NCI-H187 (cell line): ENCODE data around the gene SLC47A1.
A peak's percentile ranks its signal among the peaks of the same experiment; 100 is the strongest.
"Not testable (repeated sequence)": the region's sequence is repeated elsewhere in the genome, so short reads cannot be mapped to it uniquely, and the experiment has no call there.

ENCODE experiments used
- DNase-seq, 2 experiments: peaks; one replicate each; lab custom pipeline; 2025; lab: John Stamatoyannopoulos, UW

Gene SLC47A1, protein sequence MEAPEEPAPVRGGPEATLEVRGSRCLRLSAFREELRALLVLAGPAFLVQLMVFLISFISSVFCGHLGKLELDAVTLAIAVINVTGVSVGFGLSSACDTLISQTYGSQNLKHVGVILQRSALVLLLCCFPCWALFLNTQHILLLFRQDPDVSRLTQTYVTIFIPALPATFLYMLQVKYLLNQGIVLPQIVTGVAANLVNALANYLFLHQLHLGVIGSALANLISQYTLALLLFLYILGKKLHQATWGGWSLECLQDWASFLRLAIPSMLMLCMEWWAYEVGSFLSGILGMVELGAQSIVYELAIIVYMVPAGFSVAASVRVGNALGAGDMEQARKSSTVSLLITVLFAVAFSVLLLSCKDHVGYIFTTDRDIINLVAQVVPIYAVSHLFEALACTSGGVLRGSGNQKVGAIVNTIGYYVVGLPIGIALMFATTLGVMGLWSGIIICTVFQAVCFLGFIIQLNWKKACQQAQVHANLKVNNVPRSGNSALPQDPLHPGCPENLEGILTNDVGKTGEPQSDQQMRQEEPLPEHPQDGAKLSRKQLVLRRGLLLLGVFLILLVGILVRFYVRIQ

DNA sequence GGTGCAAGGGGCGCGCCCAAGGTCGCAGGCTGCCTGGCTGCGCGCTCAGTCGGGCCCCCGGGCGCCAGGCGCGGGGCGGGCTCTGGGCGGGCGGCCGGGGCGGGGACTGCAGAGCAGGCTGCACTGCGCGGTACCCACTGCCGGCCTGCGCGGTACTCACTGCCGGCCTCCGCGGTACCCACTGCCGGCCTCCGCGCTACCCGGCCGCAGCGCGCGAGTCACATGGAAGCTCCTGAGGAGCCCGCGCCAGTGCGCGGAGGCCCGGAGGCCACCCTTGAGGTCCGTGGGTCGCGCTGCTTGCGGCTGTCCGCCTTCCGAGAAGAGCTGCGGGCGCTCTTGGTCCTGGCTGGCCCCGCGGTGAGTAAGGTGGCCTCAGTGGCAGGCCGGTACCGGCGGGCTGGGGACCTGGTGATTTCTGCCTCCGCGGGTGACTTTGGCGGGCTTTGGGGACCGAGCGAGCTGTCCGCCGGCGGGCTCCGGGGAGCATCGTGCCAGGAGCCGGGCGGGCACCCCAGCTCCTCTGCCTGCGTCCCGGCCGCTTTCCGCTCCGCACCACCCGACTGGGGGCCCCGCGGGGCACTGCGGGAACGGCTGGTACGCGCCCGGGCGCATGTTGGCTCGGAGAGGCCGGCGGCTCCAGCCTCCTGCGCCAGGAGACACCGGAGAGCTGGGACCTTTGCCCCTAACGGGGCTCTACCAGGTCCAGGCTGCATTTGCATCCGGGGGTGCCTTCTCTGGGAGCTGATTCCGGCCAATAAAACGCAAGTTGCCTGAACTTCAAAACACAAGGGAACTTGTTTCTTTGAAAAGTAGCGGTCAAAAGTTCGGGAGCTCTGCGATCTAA is at the start of gene SLC47A1:
Gene SLC47A1 (plus strand): TSS at position 137 of the 844 bp plus-strand sequence. CDS start 86 bp downstream, at position 223.
- DNase-seq, result no peak

DNA sequence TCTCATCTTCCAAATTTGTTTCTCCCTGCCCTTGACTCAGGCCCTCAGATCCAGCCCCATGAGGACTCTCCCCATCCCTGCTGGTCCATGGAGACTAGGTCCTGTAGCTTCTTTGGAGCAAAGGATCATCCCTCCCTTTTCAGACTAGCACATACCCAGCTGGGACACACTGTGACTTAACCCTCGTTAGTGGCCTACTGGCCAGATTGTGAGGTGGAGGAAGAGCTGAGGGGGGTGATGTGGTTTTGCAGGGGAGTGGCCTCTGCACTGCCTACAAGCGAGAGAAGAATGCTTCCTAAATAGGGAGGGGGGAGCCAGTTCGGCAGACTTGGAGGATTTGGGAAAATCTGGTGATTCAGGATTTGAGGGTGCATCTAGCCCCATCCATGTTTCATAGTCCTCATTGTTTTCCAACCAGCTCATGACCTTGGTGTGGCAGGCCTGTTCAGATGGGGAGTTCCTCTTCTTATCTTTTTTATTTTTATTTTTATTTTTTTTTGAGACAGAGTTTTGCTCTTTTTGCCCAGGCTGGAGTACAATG is 47.8 kb upstream of the SLC47A1 start:
- no peak for DNase-seq

DNA sequence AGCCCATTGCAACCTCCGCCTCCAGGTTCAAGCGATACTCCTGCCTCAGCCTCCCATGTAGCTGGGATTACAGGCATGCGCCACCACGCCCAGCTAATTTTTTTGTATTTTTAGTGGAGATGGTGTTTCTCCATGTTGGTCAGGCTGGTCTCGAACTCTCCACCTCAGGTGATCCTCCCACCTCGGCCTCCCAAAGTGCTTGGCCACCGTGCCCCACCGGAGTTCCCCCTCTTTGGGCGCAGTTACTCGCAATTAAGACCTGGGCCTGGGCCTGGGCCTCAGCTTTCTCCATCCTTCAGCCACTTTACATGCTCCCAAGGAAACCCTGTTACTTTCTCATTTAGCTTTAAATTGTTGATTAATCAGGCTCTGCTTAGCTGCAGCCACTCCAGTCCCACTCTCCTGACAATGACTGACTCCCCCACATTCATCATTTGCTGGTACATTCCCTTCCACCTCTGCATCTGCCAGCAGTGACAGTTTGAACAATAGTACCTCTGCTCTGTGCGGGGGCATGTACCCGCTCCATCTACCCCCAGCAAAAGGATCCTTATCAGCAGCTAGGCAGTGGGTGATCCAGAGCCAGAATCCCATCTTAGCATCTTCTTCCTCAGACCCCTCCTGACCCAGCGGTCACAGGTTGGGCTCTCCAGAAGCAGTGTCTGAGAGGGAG is 47.2 kb upstream of the SLC47A1 start:
- DNase-seq, result no peak

DNA sequence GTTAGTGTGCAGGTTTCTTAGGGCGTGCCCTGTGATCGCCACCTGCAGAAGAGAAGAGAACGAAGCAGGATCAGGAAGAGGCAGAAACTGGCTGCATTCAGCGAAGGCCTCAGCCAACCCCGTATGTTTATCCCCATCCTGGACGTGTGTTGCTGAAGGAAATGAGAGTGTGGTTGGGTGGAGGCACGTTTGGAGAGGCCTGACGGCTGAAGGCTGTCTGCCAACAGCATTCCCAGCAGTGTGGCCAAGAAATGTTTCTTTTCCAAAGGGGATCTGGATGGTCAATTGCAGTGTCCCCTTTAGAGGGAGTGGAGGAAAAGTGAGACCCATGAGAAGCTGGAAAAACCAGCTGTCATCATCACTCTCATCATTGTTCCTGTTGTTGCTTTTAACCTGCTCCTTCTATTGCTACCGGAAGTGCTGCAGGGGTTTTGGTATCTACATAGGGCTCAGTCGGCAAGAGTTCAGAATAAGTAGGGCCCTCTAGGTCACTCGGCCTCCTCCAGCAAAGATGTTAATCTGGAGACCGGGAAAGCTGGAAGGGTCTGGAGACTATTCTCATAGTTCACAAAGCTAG is 46.5 kb upstream of the SLC47A1 start:
- no peak for DNase-seq

DNA sequence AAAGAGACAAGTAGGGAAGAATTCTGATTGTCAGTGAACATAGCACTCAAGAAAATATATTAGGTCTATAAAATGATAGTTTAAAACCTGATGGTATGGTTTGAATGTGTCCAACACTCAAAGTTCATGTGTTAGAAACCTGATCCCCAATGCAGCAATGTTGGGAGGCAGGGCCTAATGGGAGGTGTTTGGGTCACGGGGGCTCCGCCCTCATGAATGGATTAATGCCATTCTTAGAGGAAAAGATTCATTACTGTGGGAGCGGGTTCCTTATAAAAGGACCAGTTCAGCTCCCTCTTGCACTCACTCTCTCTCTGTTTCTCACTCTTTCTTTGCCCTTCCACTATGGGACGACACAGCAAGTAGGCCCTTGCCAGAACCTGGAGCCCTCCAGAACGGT is 41.5 kb upstream of the SLC47A1 start:
- DNase-seq, result no peak

DNA sequence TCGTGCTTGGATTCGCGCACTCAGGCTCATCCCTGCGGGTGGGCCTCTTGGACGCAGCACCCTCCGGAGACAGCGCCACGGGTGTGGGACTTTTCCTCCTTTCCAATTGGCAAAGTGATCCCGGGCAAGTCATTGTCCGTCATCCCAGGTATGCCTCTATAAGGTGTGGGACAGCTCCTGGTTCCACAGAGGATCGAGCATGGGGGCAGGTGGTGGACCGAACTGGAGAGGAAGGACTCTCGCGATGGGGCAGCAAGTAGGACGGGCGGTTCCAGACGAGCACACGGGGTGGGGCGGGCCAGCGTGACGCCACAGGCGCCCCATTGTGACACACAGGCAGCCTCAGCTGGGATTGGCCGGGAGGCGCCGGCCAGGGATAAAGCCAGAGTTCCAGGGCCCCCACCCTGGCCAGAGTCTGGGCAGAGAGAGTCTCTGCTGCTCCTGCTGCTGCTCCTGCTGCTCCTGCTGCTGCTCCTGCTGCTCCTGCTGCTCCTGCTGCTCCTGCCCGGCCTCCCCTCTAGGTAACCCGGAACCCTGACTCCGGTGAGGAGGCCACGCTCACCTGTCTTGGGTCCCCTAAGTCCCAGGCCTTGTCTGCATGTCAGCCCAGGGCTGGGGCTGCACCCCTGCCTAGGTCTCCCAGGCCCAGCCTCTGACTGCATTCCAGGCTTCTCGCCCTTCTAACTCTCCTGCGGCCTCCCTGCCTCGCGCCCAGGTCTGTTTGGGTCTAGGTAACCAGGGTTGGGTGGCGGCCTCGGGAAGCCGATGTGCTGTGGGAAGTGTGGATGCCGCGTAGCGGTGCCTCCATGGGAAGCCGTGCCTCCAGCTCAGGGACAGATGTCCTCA is 38.5 kb upstream of the SLC47A1 start:
- DNase-seq, result no peak

DNA sequence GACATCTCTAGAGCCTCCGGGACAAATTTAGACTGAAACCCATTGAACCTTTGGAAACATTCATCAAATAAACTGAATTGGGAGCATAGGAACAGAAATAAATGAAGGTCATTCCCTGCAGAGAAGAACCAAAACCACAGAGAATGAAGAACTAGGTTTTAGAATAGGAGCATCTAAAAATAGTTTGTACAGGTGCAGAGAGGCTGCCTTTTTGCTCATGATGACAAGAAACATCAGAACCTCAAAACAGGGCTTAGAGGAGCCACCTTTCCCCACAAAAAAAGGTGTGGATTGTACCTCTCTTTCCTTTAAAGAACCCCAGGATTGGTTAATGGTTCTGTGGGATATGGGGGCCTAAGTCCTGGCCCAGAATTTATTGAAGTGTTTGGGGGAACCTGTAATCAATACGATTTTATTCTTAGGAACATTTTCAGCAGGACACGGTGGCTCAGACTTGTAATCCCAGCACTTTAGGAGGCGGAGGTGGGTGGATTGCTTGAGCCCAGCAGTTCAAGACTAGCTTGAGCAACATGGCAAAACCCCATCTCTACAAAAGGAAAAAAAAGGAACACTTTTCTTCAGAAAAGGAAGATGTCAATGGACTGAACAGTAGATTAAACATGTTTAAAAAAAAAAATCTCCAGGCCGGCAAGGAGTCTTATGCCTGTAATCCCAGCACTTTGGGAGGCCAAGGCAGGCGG is 37.7 kb upstream of the SLC47A1 start:
- no peak for DNase-seq

DNA sequence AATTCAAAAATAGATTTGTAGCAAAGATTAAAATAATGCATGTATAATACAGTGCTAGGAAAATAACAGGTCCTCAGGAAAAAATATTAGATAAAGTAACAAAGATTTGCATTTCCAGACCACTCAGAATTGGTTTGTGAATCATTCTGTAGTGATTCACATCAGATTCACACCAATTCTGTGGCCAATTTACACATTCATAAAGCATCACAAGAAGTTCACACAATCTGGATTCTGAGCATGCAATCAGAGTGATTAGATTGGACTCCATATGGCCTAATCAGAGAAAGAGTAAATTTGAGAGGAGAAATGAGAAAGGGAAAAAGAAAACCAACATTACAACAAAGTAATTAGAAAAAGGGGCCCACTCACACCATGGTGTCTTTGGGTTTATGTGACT is 36.0 kb upstream of the SLC47A1 start:
- DNase-seq, result no peak

DNA sequence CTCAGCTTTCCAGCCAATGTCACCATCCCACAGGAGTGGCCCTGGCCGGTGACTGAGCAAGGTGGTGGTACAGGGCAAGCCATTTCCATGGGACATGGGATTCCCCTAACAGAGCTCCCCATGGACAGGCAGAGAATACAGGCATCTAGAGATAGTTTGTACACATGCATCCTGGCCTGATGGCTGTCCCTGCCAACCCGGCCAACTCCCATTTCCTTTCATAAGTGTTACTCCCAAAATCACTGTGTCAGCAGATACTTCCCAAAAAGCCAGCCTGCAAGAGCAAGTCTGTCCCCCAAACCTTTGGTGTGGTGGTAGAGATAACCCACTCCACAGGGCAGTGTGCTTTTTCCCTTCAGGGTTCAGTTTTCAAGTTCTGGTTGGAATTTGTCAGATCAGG is 32.4 kb upstream of the SLC47A1 start:
- no peak for DNase-seq

DNA sequence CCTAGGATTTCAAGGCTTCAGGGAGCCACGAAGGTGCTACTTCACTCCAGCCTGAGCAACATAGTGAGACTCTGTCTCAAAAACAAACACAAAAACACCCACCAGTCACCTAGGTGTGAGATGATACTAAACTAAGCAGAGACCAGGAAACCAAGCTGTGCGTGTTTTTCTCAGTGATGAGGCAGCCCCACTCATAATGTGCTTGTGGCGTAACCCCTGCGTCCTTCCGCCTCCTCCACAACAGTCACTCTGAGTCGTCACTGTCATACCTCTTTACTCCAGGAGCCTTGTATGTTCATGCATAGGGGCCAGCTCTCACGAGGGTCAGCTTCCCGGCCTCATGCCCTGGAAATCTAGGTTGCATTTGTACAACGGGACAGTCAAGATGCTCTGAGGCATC is 31.1 kb upstream of the SLC47A1 start:
- DNase-seq, result no peak

DNA sequence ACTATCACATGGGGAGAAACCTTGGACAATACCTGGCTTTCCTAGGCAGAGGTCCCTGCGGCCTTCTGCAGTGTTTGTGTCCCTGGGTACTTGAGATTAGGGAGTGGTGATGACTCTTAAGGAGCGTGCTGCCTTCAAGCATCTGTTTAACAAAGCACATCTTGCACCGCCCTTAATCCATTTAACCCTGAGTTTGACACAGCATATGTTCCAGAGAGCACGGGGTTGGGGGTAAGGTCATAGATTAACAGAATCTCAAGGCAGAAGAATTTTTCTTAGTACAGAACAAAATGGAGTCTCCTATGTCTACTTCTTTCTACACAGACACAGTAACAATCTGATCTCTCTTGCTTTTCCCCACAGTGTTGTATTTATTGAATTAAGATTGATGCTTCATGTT is 28.1 kb upstream of the SLC47A1 start:
- not testable (repeated sequence) for DNase-seq

DNA sequence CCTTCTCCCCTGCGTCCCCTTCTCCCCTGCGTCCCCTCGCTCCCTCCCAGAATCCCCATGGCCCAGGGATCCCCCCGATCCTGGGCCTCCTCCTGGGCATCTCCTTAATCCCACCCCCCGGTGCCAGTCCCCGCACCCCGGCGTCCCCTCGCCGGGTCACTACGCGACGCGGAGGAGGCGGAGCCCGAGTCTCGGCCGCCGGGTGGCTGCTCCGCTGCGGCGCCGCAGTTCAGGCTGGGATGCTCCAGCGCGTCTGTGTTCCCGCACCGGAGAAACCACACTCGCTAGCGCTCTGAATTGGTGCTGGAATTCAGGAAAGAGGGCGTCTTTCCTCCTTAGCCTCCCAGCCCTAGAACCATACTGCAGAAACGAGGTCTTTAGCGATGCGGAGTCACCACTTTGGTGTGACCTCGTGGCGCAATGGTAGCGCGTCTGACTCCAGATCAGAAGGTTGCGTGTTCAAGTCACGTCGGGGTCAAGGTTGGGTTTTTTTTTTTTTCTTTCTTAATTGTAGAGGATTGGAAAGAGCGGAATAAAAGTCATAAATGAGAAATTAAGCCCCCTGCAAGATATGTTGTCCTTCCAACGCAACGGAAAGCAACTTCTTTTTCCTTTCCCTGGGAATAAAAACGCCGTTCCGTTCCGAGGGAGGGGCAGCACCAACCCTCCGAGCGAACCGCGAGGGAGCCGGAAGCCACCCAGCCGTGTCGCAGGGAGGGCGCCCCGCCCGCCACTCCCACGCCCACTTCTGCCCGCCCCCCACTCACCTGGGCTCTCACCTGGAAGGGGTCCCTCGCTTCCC is 25.7 kb upstream of the SLC47A1 start:
- DNase-seq, result peak; percentile 33 to 37

DNA sequence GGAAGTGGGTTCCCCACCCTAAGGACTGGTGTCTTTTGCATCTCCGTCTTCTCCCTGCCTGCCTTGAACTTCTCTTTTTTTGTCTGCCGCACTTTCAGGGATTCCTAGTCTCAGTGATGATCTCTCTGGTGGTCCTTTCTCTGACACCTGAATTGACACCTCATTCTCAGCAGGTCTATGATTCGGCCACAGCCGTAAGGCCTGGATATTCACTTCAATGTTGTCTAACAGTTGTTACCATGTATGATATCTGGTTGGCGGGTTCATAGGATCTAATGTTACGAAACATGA is 25.1 kb upstream of the SLC47A1 start:
- DNase-seq, result no peak

DNA sequence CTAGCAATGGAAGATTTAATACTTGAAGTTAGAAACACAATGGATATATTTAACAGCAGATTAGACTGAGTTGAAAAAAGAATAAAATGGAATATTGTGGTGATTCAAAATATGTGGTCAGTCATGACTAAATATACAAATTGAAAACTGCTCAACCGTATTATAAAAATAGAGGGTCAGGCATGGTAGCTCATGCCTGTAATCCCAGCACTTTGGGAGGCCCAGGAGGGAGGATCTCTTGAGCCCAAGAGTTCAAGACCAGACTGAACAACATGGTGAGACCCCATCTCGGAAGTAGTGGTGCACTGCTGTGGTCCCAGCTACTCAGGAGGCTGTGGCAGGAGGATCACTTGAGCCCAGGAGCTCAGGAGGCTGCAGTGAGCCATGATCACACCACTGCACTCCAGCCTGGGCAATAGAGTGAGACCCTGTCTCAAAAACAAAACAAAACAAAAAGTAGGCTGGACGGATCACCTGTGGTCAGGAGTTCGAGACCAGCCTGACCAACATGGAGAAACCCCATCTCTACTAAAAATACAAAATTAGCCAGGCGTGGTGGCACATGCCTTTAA is 24.3 kb upstream of the SLC47A1 start:
- not testable (repeated sequence) for DNase-seq

DNA sequence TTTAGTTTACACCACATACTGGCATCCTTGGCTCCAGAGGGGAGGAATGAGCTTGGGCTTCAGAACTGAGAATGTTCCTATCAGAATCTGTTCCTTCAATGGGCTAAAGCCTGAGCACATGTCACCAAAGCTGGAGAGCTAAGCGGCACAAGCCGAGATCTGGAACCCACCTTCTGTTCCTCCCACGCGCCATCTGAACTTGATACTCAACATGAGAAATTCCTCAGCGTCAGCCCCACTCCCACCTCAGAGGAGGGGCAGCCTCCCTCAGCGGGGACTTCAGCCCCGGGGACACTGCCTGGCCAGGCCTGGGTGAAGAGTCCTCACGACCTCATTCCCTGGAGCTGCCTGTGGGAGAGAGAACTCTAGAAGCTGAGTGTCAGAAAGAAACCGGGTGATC is 22.8 kb upstream of the SLC47A1 start:
- DNase-seq, result no peak

DNA sequence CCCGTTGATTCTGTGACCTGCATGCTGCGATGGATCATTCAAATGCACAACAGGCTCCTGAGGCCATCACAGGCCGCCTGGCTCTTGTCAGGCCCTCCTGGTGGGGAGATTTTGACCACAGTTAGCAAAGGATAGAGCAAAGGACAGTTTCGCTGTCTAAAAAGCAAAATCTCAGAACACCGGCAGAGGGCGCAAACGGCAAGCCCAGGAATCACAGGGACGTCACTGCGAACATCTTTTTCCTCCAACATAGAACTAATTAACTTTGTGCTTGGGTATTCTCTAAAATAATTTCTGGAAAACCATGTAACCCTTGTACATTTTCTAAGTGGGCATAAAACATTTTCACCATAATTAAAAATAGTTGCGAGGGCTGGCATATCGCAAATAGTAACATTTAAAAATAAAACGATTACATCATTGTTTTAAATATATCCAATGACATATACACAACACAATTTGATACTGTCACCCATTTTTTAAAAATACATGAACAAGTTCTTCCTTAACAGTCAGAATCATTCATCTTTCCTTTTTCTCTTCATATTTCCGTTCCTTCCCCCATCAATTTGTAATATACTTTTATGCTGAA is 19.7 kb upstream of the SLC47A1 start:
- peak in 1 of 2 experiments; percentile 4 for DNase-seq

DNA sequence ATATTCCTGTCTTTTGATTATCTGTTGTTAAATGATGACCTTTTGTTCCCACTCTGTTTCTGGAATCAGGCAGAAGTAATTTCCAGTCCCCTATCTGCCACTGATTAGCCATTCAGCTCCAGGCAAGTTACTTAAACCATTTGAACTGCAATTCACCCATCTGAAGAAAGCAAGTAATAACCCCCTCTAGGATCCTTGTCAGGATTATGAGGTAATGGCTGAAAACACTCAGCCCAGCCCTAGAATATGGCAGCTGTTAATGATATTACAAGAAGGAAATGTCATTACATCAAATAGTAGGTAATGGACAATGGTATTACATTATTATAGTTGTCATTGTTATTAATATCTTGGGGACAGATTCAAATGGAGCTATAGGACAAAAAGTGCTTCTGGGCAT is 16.0 kb upstream of the SLC47A1 start:
- DNase-seq, result no peak
